H7 (cell line): ENCODE data around the gene WDFY4. TPM values are rescaled to one million over a fixed set of nuclear protein-coding genes. Genes with fewer than 3 reads are reported as not detected.

ENCODE experiments used
- DNase-seq: peaks from one replicate; pipeline ENCODE4 v3.0.0; 2012
- H3K27me3 ChIP-seq: 2 replicates; pipeline ENCODE4 v1.6.0; 2011; ENCODE audit warnings: mild to moderate bottlenecking, low read length; ENCODE audit not compliant: control insufficient read depth, insufficient read depth
- H3K36me3 ChIP-seq: replicated peaks from 2 replicates; pipeline ENCODE4 v1.5.1; 2011; ENCODE audit warnings: low read length; ENCODE audit not compliant: control insufficient read depth, insufficient read depth
- H3K4me3 ChIP-seq: 2 replicates; pipeline ENCODE4 v1.5.1; 2011; ENCODE audit warnings: low read depth, mild to moderate bottlenecking, control low read depth, low read length, moderate library complexity; ENCODE audit not compliant: insufficient read depth
- total RNA-seq: library from RNA; depleted of rRNA; stranded (reverse); fragments of >200 nt; shearing (Covaris generic); gene quantifications from 2 replicates; pipeline ENCODE4 v1.2.3, GENCODE V29; 2014

Gene WDFY4
- total RNA-seq, 1 experiment from 2014 or later: not detected

GRCh38 chr10:48750991-48751390, 66.3 kb downstream of the WDFY4 start:
- H3K36me3 ChIP-seq: no peaks in the 10 kb centered on the region
- no peak for DNase-seq
- H3K4me3 ChIP-seq: no peak overlapping the region
- H3K27me3 ChIP-seq: no peaks in the 10 kb centered on the region

- H3K27me3 ChIP-seq: no peaks in the 10 kb centered on the region
- no peaks in the 10 kb centered on the region for H3K36me3 ChIP-seq
- no peak for DNase-seq
- no peak overlapping the region for H3K4me3 ChIP-seq
Measured at GRCh38 chr10:48751730-48752129, 67.1 kb downstream of the WDFY4 start.

DNA sequence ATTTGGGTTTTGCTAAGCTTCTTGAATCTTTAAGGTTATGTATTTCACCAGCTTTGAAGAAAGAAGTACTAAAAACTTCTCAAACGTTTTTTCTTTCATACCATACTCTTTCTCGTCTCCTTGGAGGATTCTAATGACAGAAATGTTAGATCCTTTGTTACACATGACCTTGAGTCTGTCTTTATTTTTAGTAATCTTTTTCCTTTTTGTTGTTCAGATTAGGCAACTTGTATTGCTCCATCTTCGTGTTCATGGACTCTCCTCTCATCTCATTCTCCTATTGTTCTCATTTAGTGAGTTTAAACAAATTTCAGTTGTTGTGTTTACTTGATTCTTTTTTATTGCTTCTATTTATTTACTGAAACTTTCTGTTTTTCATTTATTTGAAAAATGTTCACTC, 73.7 kb downstream of the WDFY4 start:
- no peak overlapping the region for H3K4me3 ChIP-seq
- H3K36me3 ChIP-seq: no peaks in the 10 kb centered on the region
- no peaks in the 10 kb centered on the region; the same call in 1 of the 2 replicates for H3K27me3 ChIP-seq
- no peak for DNase-seq

DNA sequence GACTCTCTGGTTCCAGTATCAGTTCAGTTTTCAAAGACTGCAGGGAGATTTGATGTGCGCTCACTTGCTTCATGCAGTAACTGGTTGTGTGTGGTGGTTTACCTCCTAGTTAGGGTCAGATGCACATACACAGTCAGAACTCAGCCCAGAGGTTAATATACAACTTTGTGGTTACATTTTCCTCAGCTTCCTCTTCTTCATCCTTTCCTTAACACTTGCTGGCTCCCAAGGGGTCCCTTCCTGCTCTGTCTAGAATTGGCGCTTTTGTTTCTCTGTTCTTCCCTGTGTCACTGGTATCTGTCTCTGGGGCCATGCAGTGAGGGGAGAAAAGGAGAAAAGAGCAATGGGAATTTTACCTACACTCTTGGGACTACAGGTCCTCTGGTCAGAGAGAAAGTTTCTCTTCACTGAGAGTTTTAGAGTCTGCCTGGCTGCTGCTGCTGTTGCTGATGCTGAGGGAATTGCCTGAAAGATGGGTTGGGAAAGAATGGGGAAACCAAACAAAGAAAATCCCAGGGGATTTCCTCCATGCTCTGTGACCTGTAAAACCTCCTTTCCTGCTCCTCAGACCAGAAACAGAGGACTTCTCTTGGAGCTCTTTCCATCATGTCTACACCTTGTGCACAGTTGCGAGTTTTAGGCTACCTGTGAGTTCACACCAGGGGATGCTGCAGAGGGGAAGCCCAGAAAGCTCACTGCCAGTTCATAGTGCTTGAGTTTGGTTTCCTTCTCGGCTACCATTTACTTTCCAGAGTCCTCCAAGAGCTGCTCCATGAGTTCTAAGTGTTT, 74.6 kb downstream of the WDFY4 start:
- H3K4me3 ChIP-seq: no peak overlapping the region
- no peaks in the 10 kb centered on the region; the same call in 1 of the 2 replicates for H3K27me3 ChIP-seq
- no peak for DNase-seq
- H3K36me3 ChIP-seq: no peaks in the 10 kb centered on the region

DNA sequence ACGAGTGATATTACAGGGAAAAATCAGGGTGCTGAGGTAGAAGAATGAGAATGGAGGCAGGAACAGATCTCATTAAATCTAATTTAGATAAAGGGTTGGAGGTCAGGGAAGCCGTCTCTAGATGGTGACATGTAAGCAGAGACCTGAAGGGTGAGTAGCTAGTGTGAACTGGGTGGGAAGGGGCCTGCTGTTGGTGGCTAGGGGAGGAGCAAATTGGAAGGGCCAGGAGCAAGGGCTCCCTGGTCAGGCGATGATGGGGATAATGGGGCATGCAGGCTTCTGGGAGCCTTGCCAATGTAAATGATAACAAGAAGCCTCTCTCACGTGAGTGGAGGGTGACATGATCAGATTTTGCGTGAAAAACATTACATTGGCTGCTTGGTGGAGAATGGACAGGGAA, 76.3 kb downstream of the WDFY4 start:
- Histone ChIP-seq H3K4me3 (no peak overlapping the region), H3K27me3 (no peaks in the 10 kb centered on the region; the same call in 1 of the 2 replicates), H3K36me3 (no peaks in the 10 kb centered on the region)
- no peak for DNase-seq

DNA sequence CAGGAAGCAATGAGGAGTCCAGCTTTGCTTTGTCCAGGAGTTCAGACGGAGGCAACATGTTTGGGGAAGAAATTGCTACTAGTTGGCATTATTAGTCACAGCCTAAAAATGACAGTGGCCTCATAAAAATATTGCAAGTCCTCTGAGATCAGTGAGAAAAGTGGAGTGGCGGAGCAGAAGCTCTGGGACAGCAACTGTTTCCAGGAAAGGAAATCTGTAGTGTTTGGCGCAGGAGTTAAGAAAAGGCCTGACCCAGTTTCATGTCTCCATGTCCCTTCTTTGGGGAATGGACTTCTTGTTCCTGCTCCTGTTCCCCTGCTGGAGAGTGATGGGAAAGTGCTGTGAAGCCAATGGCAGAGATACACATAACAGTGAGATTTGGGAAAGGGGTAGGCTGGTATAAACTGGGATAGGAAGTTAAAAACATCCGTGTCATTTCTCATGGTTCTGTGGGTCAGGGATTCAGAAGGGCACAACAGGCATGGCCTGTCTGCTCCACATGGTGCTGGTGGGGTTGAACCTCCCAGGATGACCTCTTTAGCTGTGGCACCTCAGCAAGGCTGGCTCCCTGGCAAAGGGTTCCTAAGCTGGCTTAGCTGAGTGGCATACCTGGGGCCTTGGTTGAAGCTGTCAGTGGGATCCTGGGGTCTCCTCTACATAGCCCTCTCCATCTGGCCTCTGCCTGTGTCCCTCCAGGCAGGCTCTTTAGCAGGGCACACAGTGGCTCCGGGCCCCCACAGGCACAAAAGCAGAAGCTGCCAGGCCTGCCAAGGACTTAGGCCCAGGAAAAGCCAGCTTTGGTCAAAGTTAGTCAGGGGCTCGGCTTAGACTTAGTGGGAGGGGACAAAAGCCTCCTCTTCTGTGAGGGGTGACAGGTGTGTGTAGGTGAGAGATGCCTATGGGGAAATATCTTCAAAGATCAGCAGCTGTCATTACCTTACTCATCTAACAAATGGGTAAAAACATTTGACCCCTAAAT, 77.7 kb downstream of the WDFY4 start:
- Histone ChIP-seq H3K27me3 (no peaks in the 10 kb centered on the region; the same call in 1 of the 2 replicates), H3K36me3 (no peaks in the 10 kb centered on the region), H3K4me3 (no peak overlapping the region)
- DNase-seq: no peak

- DNase-seq: no peak
- H3K27me3 ChIP-seq: no peaks in the 10 kb centered on the region; the same call in 1 of the 2 replicates
- H3K4me3 ChIP-seq: no peak overlapping the region
- no peaks in the 10 kb centered on the region for H3K36me3 ChIP-seq
Measured at GRCh38 chr10:48763403-48763965, 78.8 kb downstream of the WDFY4 start.

- no peak overlapping the region for H3K4me3 ChIP-seq
- H3K27me3 ChIP-seq: no peaks in the 10 kb centered on the region; the same call in 1 of the 2 replicates
- no peaks in the 10 kb centered on the region for H3K36me3 ChIP-seq
- DNase-seq: no peak
Measured at GRCh38 chr10:48764486-48764885, 79.8 kb downstream of the WDFY4 start.

DNA sequence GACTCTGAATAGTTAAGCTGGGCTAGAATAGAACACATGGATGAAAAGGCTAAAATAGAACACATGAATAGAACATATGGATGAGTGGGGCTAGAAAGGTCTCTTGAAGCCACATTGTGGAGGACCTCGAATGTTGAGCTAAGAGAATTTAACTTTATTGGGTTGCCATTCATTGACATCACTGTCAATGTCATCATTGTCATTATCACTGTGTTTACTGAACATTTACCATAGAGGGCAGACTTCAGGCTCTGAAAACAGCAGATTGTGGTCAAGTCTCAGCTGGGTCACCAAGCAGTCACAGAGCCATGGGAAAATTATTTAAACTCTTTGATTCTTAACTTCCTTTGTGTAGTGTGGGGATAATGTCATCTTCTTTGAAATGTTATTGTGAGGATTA, 80.4 kb downstream of the WDFY4 start:
- Histone ChIP-seq H3K4me3 (no peak overlapping the region), H3K27me3 (no peaks in the 10 kb centered on the region), H3K36me3 (no peaks in the 10 kb centered on the region)
- DNase-seq: no peak

DNA sequence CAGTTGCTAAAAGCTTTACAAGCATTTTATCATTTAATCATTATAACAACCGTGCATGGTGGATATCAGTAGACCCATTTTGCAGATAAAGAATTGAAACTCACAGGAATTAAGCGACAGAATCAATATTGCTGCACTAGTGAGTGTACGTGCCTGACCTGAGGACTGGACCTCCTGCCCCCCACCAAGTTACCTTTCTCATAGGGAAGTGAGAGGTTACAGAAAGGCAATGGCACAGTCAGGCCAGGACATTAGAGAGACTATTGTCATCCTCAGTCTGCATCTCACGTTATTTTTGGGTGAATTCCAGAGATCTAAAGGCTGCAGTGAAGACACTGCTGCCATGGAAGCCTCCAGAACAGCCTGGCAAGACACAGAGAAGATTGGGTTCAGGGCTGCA, 80.9 kb downstream of the WDFY4 start:
- no peaks in the 10 kb centered on the region for H3K27me3 ChIP-seq
- DNase-seq: no peak
- H3K4me3 ChIP-seq: no peak overlapping the region
- H3K36me3 ChIP-seq: no peaks in the 10 kb centered on the region

DNA sequence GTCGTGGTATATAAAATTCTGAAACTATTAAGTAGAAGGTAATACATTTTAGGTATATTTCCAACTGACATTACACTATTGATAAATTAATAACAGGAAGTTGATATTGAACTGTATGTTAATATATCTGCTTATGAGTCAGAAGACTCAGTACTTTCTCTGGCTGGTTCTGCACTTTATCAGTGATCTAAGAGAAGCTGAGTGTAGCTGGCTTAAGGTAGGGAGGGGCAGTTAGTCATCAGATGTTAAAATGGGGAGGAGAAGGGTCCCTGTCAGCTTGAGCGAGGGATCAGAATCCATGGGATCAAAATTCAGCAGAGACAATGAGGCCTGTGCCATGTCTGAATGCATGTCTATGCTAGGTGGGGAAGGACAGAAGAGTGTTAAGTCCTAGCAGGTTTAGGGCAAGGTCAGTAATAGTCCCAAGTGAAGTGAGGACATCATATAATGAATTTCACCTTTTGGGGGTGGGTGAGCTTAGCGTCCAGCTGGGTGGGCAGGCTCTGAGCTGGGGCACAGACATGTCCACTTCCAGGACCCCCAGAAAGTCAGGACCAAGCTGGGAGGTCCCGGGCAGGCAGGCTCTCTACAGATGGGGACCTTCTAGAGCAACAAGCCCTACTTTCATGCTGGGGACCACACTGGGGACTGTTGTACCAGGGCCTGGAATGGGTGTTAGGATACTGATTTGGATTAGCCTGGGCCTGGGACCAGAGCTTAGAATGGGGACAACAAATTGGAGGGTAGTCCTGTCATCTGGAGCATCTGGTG, 82.9 kb downstream of the WDFY4 start:
- Histone ChIP-seq H3K27me3 (no peaks in the 10 kb centered on the region), H3K4me3 (no peak overlapping the region), H3K36me3 (no peaks in the 10 kb centered on the region)
- no peak for DNase-seq

- no peaks in the 10 kb centered on the region for H3K27me3 ChIP-seq
- H3K36me3 ChIP-seq: no peaks in the 10 kb centered on the region
- DNase-seq: no peak
- no peak overlapping the region for H3K4me3 ChIP-seq
Measured at GRCh38 chr10:48768144-48768766, 83.6 kb downstream of the WDFY4 start.

DNA sequence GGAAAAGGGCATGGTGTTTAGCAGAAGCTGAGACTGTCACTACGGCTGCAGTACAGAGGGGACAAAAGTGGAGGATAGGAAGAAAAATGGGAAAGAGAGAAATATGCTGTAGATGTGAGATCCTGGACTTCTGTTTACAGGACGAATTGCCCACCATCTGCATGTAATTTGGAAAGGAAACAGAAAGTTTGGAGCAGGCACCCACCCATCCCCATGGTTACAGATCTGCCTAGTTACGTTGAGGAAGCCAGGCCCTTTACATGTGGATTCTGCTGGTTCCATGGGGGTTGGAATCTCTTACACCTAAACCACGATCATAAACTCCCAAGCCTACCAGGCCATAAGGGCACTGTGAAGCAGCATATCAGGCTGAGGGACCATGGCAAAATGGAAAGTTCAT, 84.3 kb downstream of the WDFY4 start:
- DNase-seq: no peak

More for the DNA sequence above, 84.3 kb downstream of the WDFY4 start:
- Histone ChIP-seq H3K36me3 (no peaks in the 10 kb centered on the region), H3K27me3 (no peaks in the 10 kb centered on the region), H3K4me3 (no peak overlapping the region)
